Measurements from ENCODE around the gene RNASEH2C. TPM values are rescaled to one million over a fixed set of nuclear protein-coding genes. Genes with fewer than 3 reads are reported as not detected.
"Not testable (repeated sequence)": the region's sequence is repeated elsewhere in the genome, so short reads cannot be mapped to it uniquely, and the experiment has no call there.

The RNASEH2C gene
- polyA plus RNA-seq, 1 experiment = 33.9 TPM

DNA sequence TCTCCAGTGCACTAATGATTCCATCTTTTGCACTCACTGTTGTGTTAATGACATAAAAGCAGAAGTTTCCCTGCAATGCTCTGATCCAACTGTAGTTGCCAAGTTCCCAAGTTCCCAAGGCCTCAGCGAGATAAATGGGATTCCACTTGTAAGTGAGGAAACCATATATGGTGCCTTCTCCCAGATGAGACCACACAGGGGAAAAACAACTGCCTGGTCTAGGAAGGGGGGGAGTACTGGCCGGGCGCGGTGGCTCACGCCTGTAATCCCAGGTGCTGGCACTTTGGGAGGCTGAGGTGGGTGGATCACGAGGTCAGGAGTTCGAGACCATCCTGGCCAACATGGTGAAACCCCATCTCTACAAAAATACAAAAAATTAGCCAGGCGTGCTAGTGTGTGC lies 34.6 kb downstream of the RNASEH2C start:
- ChIA-PET POLR2A (no interaction called here), CTCF (no interaction called here)
- TF ChIP-seq, protein P1, sequence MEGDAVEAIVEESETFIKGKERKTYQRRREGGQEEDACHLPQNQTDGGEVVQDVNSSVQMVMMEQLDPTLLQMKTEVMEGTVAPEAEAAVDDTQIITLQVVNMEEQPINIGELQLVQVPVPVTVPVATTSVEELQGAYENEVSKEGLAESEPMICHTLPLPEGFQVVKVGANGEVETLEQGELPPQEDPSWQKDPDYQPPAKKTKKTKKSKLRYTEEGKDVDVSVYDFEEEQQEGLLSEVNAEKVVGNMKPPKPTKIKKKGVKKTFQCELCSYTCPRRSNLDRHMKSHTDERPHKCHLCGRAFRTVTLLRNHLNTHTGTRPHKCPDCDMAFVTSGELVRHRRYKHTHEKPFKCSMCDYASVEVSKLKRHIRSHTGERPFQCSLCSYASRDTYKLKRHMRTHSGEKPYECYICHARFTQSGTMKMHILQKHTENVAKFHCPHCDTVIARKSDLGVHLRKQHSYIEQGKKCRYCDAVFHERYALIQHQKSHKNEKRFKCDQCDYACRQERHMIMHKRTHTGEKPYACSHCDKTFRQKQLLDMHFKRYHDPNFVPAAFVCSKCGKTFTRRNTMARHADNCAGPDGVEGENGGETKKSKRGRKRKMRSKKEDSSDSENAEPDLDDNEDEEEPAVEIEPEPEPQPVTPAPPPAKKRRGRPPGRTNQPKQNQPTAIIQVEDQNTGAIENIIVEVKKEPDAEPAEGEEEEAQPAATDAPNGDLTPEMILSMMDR (IDR thresholded peaks at IDR 0.05; ENCODE audit: insufficient read depth, low read depth, low read length) = no peak
- no peak overlapping the region for H3K4me3 ChIP-seq (ENCODE audit: low read depth, low read length)
- H3K27me3 ChIP-seq (ENCODE audit: control insufficient read depth, insufficient read depth, low read length) = peaks cover 9% of the 10 kb centered on the region
- no peak for DNase-seq (ENCODE audit: low read depth)
- no peaks in the 10 kb centered on the region for H3K36me3 ChIP-seq (ENCODE audit: control insufficient read depth, insufficient read depth, low read length)

DNA sequence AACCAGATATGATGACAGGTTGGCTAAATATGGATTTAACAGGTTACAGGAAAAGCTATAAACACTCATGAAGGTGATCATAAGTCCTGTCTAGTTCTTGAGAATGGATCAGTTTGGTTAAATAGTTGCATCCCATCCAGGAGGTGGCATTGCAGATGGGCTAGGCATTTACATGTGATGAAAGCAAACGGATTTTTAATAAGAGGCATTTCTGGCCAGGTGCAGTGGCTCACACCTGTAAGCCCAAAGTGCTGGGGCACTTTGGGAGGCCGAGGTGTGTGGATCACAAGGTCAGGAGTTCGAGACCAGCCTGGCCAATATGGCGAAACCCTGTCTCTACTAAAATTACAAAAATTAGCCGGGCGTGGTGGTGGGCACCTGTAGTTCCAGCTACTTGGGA lies 37.1 kb downstream of the RNASEH2C start:
- H3K36me3 ChIP-seq (ENCODE audit: control insufficient read depth, insufficient read depth, low read length); DNase-seq (ENCODE audit: low read depth); H3K4me3 ChIP-seq (ENCODE audit: low read depth, low read length); H3K27me3 ChIP-seq (ENCODE audit: control insufficient read depth, insufficient read depth, low read length); POLR2A ChIA-PET: not testable (repeated sequence)
- CTCF ChIA-PET = interaction anchor here (0.6 to 0.8 kb wide), 2 partner anchors 11 to 20 kb away, joined by 3 to 4 read pairs; no protein-coding TSS in a partner anchor

DNA sequence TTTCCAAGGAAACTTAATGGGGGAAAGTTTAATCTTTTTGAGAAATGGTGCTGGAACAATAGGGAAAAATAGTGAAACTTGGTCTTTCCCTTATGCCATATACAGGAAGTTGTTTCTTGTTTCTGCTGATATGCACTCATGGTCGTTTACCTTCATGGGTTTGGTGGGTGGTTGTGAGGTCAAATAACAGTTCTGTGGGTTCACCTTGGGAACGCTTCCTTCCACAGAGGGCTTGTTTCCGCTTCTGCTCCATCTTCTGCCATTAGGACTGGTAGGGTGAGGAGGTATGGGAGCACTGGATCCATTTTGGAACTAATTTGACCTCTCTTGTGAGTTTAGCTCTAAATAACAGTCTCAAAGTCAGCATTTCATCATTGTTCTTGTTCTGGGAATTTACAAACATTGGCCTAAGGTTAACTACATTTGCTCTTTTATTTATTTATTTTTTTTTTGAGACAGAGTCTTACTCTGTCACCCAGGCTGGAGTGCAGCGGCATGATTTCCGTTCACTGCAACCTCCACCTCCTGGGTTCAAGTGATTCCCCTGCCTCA lies 40.3 kb downstream of the RNASEH2C start:
- POLR2A ChIA-PET = no interaction called here
- no peaks in the 10 kb centered on the region for H3K36me3 ChIP-seq (ENCODE audit: control insufficient read depth, insufficient read depth, low read length)
- H3K4me3 ChIP-seq (ENCODE audit: low read depth, low read length) = no peak overlapping the region
- CTCF ChIA-PET = no interaction called here
- TF ChIP-seq, protein P1 (IDR thresholded peaks at IDR 0.05; ENCODE audit: insufficient read depth, low read depth, low read length) = no peak
- DNase-seq (ENCODE audit: low read depth) = no peak
- H3K27me3 ChIP-seq (ENCODE audit: control insufficient read depth, insufficient read depth, low read length) = peaks cover 9% of the 10 kb centered on the region

DNA sequence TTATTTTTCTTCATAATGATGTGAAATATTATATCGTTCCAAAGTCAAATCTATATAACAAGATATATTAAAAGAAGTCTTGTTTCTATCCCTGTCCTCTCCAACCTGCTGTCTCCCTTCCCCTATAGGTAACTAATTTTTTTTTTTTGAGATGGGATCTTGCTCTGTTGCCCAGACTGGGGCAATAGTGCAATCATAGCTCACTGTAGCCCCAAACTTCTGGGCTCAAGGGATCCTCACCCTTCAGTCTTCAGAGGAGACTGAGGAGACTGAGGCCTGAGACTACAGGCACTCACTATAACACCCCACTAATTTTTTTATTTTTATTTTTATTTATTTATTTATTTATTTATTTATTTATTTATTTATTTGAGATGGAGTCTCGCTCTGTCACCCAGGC lies 47.6 kb downstream of the RNASEH2C start:
- ChIA-PET CTCF (no interaction called here), POLR2A (no interaction called here)
- no peak for DNase-seq (ENCODE audit: low read depth)
- Histone ChIP-seq H3K27me3 (ENCODE audit: control insufficient read depth, insufficient read depth, low read length) (no peaks in the 10 kb centered on the region), H3K36me3 (ENCODE audit: control insufficient read depth, insufficient read depth, low read length) (no peaks in the 10 kb centered on the region), H3K4me3 (ENCODE audit: low read depth, low read length) (no peak overlapping the region)
- TF ChIP-seq, protein P1 (IDR thresholded peaks at IDR 0.05; ENCODE audit: insufficient read depth, low read depth, low read length) = no peak

DNA sequence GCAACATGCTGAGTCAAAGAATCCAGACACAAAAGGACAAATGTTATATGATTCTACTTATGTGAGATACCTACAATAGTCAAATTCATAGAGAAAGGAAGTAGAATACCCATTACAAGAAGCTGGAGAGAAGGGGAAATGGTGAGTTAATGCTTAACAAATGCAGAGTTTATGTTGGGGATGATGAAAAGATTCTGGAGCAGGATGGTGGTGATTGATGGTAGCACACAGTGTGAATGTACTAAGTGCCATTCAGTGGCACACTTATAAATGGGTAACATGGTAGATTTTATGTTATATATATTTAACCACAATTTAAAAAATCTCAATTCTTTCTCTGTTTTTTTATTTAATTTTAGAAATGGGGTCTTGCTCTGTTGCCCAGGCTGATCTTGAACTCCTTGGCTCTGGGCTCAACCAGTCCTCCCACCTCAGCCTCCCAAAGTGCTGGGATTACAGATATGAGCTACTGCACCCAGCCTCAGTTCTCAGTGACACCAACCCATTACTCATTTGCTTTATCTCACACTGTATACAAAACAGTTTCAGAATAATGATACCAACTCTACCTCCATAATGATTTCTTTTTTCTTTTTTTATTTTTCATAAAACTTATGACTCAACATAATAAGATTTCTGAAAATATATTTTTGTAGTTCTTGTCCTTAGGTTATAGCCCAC lies 48.3 kb downstream of the RNASEH2C start:
- POLR2A ChIA-PET = no interaction called here
- Histone ChIP-seq H3K4me3 (ENCODE audit: low read depth, low read length) (no peak overlapping the region), H3K36me3 (ENCODE audit: control insufficient read depth, insufficient read depth, low read length) (no peaks in the 10 kb centered on the region), H3K27me3 (ENCODE audit: control insufficient read depth, insufficient read depth, low read length) (no peaks in the 10 kb centered on the region)
- no peak for DNase-seq (ENCODE audit: low read depth)
- TF ChIP-seq, protein P1 (IDR thresholded peaks at IDR 0.05; ENCODE audit: insufficient read depth, low read depth, low read length) = no peak
- CTCF ChIA-PET = no interaction called here

Small RNAs within 50 kb of the gene (small RNA-seq; reads per million reads assigned to genes)
- not detected for gene RN7SL309P (ENCODE audit: insufficient read length, low read depth, low replicate concordance)

Other genes with a start within 250 kb of the RNASEH2C start
- 924 and 1,611 TPM in 2 replicates for gene MALAT1, start 221.8 kb downstream of the RNASEH2C start, polyA plus RNA-seq (2011; rRNA removed)
- 81.7 and 134 TPM in 2 replicates for gene SCYL1, start 195.7 kb downstream of the RNASEH2C start, polyA plus RNA-seq (2011; rRNA removed)
- 37.9 and 77.7 TPM in 2 replicates for gene LTBP3, start 162.4 kb downstream of the RNASEH2C start, polyA plus RNA-seq (2011; rRNA removed)
- gene ZNRD2, start 150.3 kb downstream of the RNASEH2C start, polyA plus RNA-seq (2011; rRNA removed) = 48.7 and 73.3 TPM in 2 replicates
- gene FAM89B, start 148.3 kb downstream of the RNASEH2C start, polyA plus RNA-seq (2011; rRNA removed) = 38.2 and 56.9 TPM in 2 replicates
- 17.9 and 30.9 TPM in 2 replicates for gene EHBP1L1, start 144.7 kb downstream of the RNASEH2C start, polyA plus RNA-seq (2011; rRNA removed)
- 0.06 and 0.07 TPM in 2 replicates for gene KCNK7, start 125.0 kb downstream of the RNASEH2C start, polyA plus RNA-seq (2011; rRNA removed)
- 11.7 and 18.1 TPM in 2 replicates for gene MAP3K11, start 106.6 kb downstream of the RNASEH2C start, polyA plus RNA-seq (2011; rRNA removed)
- gene PCNX3, start 105.0 kb downstream of the RNASEH2C start, polyA plus RNA-seq (2011; rRNA removed) = 9.8 and 19.7 TPM in 2 replicates
- gene SIPA1, start 82.7 kb downstream of the RNASEH2C start, polyA plus RNA-seq (2011; rRNA removed) = 13.4 and 21.6 TPM in 2 replicates
- gene RELA, start 57.9 kb downstream of the RNASEH2C start, polyA plus RNA-seq (2011; rRNA removed) = 27.6 and 46.2 TPM in 2 replicates
- gene KAT5, start 8.5 kb downstream of the RNASEH2C start, polyA plus RNA-seq (2011; rRNA removed) = 31.4 and 50.9 TPM in 2 replicates
- 4.6 and 7.5 TPM in 2 replicates for gene AP5B1, start 60.2 kb upstream of the RNASEH2C start, polyA plus RNA-seq (2011; rRNA removed)
- not detected in 2 replicates for gene OVOL1, start 66.3 kb upstream of the RNASEH2C start, polyA plus RNA-seq (2011; rRNA removed)
- gene SNX32, start 113.2 kb upstream of the RNASEH2C start, polyA plus RNA-seq (2011; rRNA removed) = 0.13 and 0.22 TPM in 2 replicates
- gene CFL1, start 137.4 kb upstream of the RNASEH2C start, polyA plus RNA-seq (2011; rRNA removed) = 1,912 and 2,736 TPM in 2 replicates
- gene MUS81, start 139.6 kb upstream of the RNASEH2C start, polyA plus RNA-seq (2011; rRNA removed) = 31.1 and 63.8 TPM in 2 replicates
- gene EFEMP2, start 152.0 kb upstream of the RNASEH2C start, polyA plus RNA-seq (2011; rRNA removed) = 258 and 497 TPM in 2 replicates
- 0.15 and 0.21 TPM in 2 replicates for gene CTSW, start 159.0 kb upstream of the RNASEH2C start, polyA plus RNA-seq (2011; rRNA removed)
- gene FIBP, start 167.7 kb upstream of the RNASEH2C start, polyA plus RNA-seq (2011; rRNA removed) = 136 and 199 TPM in 2 replicates
- gene CCDC85B, start 169.9 kb upstream of the RNASEH2C start, polyA plus RNA-seq (2011; rRNA removed) = 23.7 and 33.4 TPM in 2 replicates
- gene FOSL1, start 179.6 kb upstream of the RNASEH2C start, polyA plus RNA-seq (2011; rRNA removed) = 8.2 and 10.3 TPM in 2 replicates
- gene C11orf68, start 198.3 kb upstream of the RNASEH2C start, polyA plus RNA-seq (2011; rRNA removed) = 49.8 and 81.9 TPM in 2 replicates
- 137 and 141 TPM in 2 replicates for gene DRAP1, start 198.6 kb upstream of the RNASEH2C start, polyA plus RNA-seq (2011; rRNA removed)
- gene TSGA10IP, start 224.7 kb upstream of the RNASEH2C start, polyA plus RNA-seq (2011; rRNA removed) = not detected in 2 replicates
- 12.0 and 13.2 TPM in 2 replicates for gene SART1, start 240.9 kb upstream of the RNASEH2C start, polyA plus RNA-seq (2011; rRNA removed)

Data from BJ (cell line).